ENCODE measurements around the gene SCEL. TPM values are rescaled to one million over a fixed set of nuclear protein-coding genes. Genes with fewer than 3 reads are reported as not detected.

SCEL gene
- total RNA-seq, 2 experiments from 2014 or later, result not detected

DNA sequence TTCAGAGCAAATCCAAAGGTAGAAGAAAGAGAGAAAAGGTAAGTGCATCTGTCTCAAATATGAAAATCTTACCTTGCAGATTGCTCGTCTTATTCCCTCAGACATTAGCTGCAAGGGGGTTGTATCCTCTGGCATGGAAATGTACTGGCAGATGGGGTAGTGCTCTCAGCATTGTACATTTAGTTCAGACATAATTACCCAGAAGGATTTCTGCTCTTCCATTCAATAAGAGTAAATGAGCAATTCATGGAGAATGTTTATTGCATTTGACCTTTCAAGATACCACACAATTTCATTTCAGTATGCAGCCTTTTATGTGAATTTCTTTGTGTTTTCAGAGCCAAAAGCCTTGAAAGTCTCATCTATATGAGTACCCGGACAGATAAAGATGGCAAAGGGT, 63.8 kb downstream of the SCEL start:
- Mint-ChIP-seq H3K27me3 (peaks cover 7% of the 10 kb centered on the region), H3K4me3 (no peak overlapping the region), H3K9me3 (no peaks in the 10 kb centered on the region), H3K27ac (no peak overlapping the region), H3K4me1 (ENCODE audit: low read depth) (no peaks in the 10 kb centered on the region), H3K36me3 (ENCODE audit: low read depth) (no peaks in the 10 kb centered on the region)
- TF ChIP-seq, protein P1, sequence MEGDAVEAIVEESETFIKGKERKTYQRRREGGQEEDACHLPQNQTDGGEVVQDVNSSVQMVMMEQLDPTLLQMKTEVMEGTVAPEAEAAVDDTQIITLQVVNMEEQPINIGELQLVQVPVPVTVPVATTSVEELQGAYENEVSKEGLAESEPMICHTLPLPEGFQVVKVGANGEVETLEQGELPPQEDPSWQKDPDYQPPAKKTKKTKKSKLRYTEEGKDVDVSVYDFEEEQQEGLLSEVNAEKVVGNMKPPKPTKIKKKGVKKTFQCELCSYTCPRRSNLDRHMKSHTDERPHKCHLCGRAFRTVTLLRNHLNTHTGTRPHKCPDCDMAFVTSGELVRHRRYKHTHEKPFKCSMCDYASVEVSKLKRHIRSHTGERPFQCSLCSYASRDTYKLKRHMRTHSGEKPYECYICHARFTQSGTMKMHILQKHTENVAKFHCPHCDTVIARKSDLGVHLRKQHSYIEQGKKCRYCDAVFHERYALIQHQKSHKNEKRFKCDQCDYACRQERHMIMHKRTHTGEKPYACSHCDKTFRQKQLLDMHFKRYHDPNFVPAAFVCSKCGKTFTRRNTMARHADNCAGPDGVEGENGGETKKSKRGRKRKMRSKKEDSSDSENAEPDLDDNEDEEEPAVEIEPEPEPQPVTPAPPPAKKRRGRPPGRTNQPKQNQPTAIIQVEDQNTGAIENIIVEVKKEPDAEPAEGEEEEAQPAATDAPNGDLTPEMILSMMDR (IDR thresholded peaks at IDR 0.05), result no peak
- no peaks in the 10 kb centered on the region for H3K9me3 ChIP-seq (ENCODE audit: control insufficient read depth in 1 of 2, insufficient read depth in 1 of 2, low read length in 2 of 2)
- peaks cover 0 to 12% of the 10 kb centered on the region in 2 experiments for H3K27me3 ChIP-seq (ENCODE audit: control insufficient read depth in 1 of 2, insufficient read depth in 2 of 2, low read length in 2 of 2)
- POLR2A ChIA-PET, result no interaction called here
- no peak overlapping the region for H3K4me3 ChIP-seq (ENCODE audit: low read length)
- intact Hi-C loops (cut with DNase I, micrococcal nuclease), result no loop called here
- H3K36me3 ChIP-seq (ENCODE audit: insufficient read depth, low read length), result no peaks in the 10 kb centered on the region
- no peak overlapping the region for H3K27ac ChIP-seq (ENCODE audit: low read depth in 1 of 2, low read length in 2 of 2)
- ATAC-seq (ENCODE audit: poor library complexity) (no peak), DNase-seq (no peak)
- H3K4me1 ChIP-seq (ENCODE audit: insufficient read depth, low read length), result no peaks in the 10 kb centered on the region
- CTCF ChIA-PET, result interaction anchor here (1.7 kb wide), 1 partner anchor 149 kb away, joined by 3 read pairs; no protein-coding TSS in a partner anchor

DNA sequence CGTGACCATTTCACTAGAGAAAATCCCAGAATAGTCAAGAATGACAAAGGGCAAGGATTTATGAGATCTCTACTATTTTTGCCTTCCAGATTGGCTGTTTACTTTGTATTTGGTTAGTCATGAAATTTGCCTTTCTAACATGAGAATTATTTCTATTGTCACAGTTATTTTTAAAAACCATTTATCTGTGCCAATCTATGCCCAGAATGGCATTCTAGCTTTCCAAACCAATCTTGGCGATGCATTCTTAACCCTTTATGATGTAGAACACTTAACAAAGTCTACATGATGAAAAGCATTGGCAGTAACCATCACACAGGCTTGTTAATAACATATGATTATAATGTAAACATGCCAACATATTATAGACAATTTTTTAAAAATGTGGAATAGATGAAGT, 65.2 kb downstream of the SCEL start:
- no peaks in the 10 kb centered on the region for H3K36me3 Mint-ChIP-seq (ENCODE audit: low read depth)
- no peak overlapping the region for H3K4me3 Mint-ChIP-seq
- POLR2A ChIA-PET, result interaction anchor here (0.6 kb wide), 1 partner anchor 296 kb away, joined by 3 read pairs; no protein-coding TSS in a partner anchor
- H3K9me3 Mint-ChIP-seq, result no peaks in the 10 kb centered on the region
- DNase-seq, result no peak
- no peaks in the 10 kb centered on the region for H3K36me3 ChIP-seq (ENCODE audit: insufficient read depth, low read length)
- TF ChIP-seq, protein P1 (IDR thresholded peaks at IDR 0.05), result no peak
- H3K9me3 ChIP-seq (ENCODE audit: control insufficient read depth in 1 of 2, insufficient read depth in 1 of 2, low read length in 2 of 2), result no peaks in the 10 kb centered on the region
- CTCF ChIA-PET, result interaction anchor here (1.7 kb wide), 1 partner anchor 147 kb away, joined by 3 read pairs; no protein-coding TSS in a partner anchor
- H3K27me3 Mint-ChIP-seq, result peaks cover 4% of the 10 kb centered on the region
- H3K4me1 Mint-ChIP-seq (ENCODE audit: low read depth), result no peaks in the 10 kb centered on the region
- H3K27ac ChIP-seq (ENCODE audit: low read depth in 1 of 2, low read length in 2 of 2), result no peak overlapping the region
- ATAC-seq (ENCODE audit: poor library complexity), result no peak
- H3K27ac Mint-ChIP-seq, result no peak overlapping the region
- H3K27me3 ChIP-seq (ENCODE audit: control insufficient read depth in 1 of 2, insufficient read depth in 2 of 2, low read length in 2 of 2), result peaks cover 0 to 3% of the 10 kb centered on the region in 2 experiments
- H3K4me3 ChIP-seq (ENCODE audit: low read length), result no peak overlapping the region
- H3K4me1 ChIP-seq (ENCODE audit: insufficient read depth, low read length), result no peaks in the 10 kb centered on the region
- intact Hi-C loops (cut with DNase I, micrococcal nuclease), result no loop called here

DNA sequence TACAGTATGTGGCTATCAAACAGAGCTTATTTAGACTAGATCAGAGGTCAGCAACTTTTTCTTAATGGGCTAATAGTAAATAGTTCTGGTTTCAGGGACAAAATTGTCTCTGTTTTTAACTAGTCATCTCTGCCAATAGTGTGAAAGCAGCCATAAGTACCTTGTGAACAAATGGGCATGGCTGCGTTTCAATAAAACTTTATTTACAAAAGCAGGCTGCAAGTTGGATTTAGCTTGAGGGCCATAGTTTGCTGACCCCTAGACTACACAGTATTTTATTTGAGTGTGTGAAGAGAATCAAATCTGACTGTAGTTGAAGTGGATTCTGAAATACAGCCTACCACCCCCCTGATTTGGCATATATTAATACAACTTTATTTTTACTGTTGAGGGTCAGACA, 75.6 kb downstream of the SCEL start:
- H3K27me3 ChIP-seq (ENCODE audit: control insufficient read depth in 1 of 2, insufficient read depth in 2 of 2, low read length in 2 of 2), result peaks cover 0 to 3% of the 10 kb centered on the region in 2 experiments
- intact Hi-C loops (cut with DNase I, micrococcal nuclease), result no loop called here
- no peak overlapping the region for H3K27ac ChIP-seq (ENCODE audit: low read depth in 1 of 2, low read length in 2 of 2)
- Mint-ChIP-seq H3K36me3 (ENCODE audit: low read depth) (no peaks in the 10 kb centered on the region), H3K9me3 (no peaks in the 10 kb centered on the region), H3K27ac (no peak overlapping the region), H3K4me1 (ENCODE audit: low read depth) (no peaks in the 10 kb centered on the region), H3K4me3 (no peak overlapping the region), H3K27me3 (no peaks in the 10 kb centered on the region)
- ATAC-seq (ENCODE audit: poor library complexity) (no peak), DNase-seq (no peak)
- H3K4me3 ChIP-seq (ENCODE audit: low read length), result no peak overlapping the region
- no peaks in the 10 kb centered on the region for H3K4me1 ChIP-seq (ENCODE audit: insufficient read depth, low read length)
- CTCF ChIA-PET, result no interaction called here
- TF ChIP-seq, protein P1 (IDR thresholded peaks at IDR 0.05), result no peak
- no peaks in the 10 kb centered on the region for H3K36me3 ChIP-seq (ENCODE audit: insufficient read depth, low read length)
- POLR2A ChIA-PET, result no interaction called here
- no peaks in the 10 kb centered on the region for H3K9me3 ChIP-seq (ENCODE audit: control insufficient read depth in 1 of 2, insufficient read depth in 1 of 2, low read length in 2 of 2)

Measured in CD4-positive, alpha-beta T cell (primary cell).